ENCODE data around the gene PIM1. TPM values are rescaled to one million over a fixed set of nuclear protein-coding genes. Genes with fewer than 3 reads are reported as not detected.

The PIM1 gene
- polyA plus RNA-seq, 1 donor from 2014 or later, result 4.1 TPM

DNA sequence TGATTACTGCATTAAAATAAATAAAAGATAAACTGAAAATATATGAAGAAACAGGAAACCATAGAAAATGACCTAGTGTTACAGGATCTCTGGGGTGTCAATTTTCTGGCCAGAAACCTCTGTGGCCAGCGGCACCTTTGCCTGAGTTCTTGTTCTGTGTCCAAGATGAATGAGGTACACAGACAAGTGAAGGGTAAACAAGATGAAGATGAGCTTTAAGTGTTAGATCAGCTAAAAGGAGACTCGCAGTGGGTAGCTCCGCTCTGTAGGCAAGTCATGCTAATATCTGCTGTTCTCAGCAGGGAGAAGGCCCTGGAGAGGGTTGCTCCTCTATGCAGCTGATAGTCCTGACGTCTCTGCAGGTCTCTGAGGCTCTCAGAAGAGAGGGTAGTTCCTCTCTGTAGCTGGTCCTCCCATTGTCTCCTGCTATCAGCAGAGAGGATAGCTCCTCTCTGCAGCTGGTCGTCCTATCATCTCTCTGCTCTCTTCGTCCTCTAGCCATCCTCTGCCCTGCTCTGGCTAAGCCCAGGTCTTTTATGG lies 51.7 kb downstream of the PIM1 start:
- Histone ChIP-seq H3K27ac (ENCODE audit: low read length) (no peak overlapping the region), H2AFZ (ENCODE audit: low read depth, low read length) (no peak overlapping the region), H3K79me2 (replicated peaks; ENCODE audit: insufficient read depth, low read length) (no peaks in the 10 kb centered on the region), H3K36me3 (ENCODE audit: insufficient read depth, low read length) (no peaks in the 10 kb centered on the region), H3K4me3 (ENCODE audit: low read length) (peak overlapping the region; percentile 62), H3K27me3 (ENCODE audit: insufficient read depth, low read depth, low read length) (no peaks in the 10 kb centered on the region), H3K9me3 (ENCODE audit: low read length) (no peaks in the 10 kb centered on the region), H3F3A (ENCODE audit: insufficient read depth, low read length, poor library complexity, severe bottlenecking) (no peaks in the 10 kb centered on the region), H3K9ac (ENCODE audit: low read length) (peak overlapping the region; percentile 9), H3K9me2 (ENCODE audit: insufficient read depth, low read length) (no peaks in the 10 kb centered on the region), H3K4me2 (ENCODE audit: low read length) (no peak overlapping the region), H4K20me1 (ENCODE audit: insufficient read depth) (no peaks in the 10 kb centered on the region)
- no peak for TF ChIP-seq EP300 (conservative IDR thresholded peaks at IDR 0.05; ENCODE audit: poor library complexity, severe bottlenecking)
- TF ChIP-seq TAF1 (IDR thresholded peaks at IDR 0.05; ENCODE audit: low read depth), result no peak
- TF ChIP-seq RAD21 (conservative IDR thresholded peaks at IDR 0.05), result no peak
- TF ChIP-seq, protein P1, sequence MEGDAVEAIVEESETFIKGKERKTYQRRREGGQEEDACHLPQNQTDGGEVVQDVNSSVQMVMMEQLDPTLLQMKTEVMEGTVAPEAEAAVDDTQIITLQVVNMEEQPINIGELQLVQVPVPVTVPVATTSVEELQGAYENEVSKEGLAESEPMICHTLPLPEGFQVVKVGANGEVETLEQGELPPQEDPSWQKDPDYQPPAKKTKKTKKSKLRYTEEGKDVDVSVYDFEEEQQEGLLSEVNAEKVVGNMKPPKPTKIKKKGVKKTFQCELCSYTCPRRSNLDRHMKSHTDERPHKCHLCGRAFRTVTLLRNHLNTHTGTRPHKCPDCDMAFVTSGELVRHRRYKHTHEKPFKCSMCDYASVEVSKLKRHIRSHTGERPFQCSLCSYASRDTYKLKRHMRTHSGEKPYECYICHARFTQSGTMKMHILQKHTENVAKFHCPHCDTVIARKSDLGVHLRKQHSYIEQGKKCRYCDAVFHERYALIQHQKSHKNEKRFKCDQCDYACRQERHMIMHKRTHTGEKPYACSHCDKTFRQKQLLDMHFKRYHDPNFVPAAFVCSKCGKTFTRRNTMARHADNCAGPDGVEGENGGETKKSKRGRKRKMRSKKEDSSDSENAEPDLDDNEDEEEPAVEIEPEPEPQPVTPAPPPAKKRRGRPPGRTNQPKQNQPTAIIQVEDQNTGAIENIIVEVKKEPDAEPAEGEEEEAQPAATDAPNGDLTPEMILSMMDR (IDR thresholded peaks at IDR 0.05; ENCODE audit: poor library complexity, severe bottlenecking), result no peak
- TF ChIP-seq, protein P2, sequence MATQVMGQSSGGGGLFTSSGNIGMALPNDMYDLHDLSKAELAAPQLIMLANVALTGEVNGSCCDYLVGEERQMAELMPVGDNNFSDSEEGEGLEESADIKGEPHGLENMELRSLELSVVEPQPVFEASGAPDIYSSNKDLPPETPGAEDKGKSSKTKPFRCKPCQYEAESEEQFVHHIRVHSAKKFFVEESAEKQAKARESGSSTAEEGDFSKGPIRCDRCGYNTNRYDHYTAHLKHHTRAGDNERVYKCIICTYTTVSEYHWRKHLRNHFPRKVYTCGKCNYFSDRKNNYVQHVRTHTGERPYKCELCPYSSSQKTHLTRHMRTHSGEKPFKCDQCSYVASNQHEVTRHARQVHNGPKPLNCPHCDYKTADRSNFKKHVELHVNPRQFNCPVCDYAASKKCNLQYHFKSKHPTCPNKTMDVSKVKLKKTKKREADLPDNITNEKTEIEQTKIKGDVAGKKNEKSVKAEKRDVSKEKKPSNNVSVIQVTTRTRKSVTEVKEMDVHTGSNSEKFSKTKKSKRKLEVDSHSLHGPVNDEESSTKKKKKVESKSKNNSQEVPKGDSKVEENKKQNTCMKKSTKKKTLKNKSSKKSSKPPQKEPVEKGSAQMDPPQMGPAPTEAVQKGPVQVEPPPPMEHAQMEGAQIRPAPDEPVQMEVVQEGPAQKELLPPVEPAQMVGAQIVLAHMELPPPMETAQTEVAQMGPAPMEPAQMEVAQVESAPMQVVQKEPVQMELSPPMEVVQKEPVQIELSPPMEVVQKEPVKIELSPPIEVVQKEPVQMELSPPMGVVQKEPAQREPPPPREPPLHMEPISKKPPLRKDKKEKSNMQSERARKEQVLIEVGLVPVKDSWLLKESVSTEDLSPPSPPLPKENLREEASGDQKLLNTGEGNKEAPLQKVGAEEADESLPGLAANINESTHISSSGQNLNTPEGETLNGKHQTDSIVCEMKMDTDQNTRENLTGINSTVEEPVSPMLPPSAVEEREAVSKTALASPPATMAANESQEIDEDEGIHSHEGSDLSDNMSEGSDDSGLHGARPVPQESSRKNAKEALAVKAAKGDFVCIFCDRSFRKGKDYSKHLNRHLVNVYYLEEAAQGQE (IDR thresholded peaks at IDR 0.05; ENCODE audit: borderline replicate concordance), result no peak
- TF ChIP-seq EZH2 (IDR thresholded peaks at IDR 0.05; ENCODE audit: borderline replicate concordance, insufficient read depth, low read length, poor library complexity, severe bottlenecking), result no peak
- TF ChIP-seq SMC3 (conservative IDR thresholded peaks at IDR 0.05; ENCODE audit: poor library complexity), result no peak
- no peak for TF ChIP-seq MXI1 (conservative IDR thresholded peaks at IDR 0.05; ENCODE audit: poor library complexity, severe bottlenecking)
- no peak for TF ChIP-seq POLR2AphosphoS5 (IDR thresholded peaks at IDR 0.05)

DNA sequence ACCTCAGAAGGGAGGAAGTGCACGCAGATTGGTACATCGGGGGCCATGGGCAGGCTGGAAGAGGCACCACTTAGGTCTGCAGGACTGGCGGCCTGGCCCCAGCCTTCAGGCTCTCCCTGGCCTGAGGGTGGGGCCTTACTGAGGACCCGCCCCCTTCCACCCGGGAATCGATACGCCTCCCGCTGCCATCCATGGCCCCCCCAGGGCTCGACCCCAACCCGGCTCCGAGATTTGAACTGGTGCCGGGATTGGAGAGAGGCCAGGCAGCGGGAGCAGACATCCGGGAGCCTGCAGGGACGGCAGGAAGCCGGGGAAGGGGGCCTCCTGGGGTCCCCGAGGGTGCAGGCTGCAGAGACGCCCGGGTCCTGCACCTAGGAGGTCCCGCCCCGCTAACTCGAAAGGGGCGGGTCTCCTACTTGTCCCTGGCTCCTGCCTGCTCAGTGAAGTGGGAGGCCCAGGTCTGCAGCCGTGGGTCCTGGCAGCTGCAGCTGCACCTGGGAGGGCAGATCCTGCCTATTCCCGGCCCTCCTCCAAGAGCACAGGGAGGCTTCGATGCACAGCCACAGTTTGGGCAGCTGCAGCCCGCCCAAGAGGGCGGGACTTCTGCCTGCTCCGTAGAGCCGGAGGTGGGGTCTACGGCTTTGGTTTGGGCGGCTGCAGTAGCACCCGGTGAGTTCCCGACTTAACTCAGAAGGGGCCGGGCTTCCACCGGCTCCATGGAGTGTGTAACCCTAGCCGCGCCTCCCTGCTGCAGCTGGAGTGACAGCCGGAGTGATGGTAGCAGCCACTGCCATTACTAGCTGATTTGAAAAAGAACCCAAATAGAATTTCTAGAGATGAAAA lies 52.4 kb downstream of the PIM1 start:
- no peaks in the 10 kb centered on the region for H3K36me3 ChIP-seq (ENCODE audit: insufficient read depth, low read length)
- H3K4me3 ChIP-seq (ENCODE audit: low read length), result peak overlapping the region; percentile 62
- no peak overlapping the region for H2AFZ ChIP-seq (ENCODE audit: low read depth, low read length)
- H4K20me1 ChIP-seq (ENCODE audit: insufficient read depth), result no peaks in the 10 kb centered on the region
- TF ChIP-seq TAF1 (IDR thresholded peaks at IDR 0.05; ENCODE audit: low read depth) (no peak), MXI1 (conservative IDR thresholded peaks at IDR 0.05; ENCODE audit: poor library complexity, severe bottlenecking) (no peak)
- TF ChIP-seq, protein P2 (IDR thresholded peaks at IDR 0.05; ENCODE audit: borderline replicate concordance), result no peak
- no peaks in the 10 kb centered on the region for H3K9me3 ChIP-seq (ENCODE audit: low read length)
- H3K79me2 ChIP-seq (replicated peaks; ENCODE audit: insufficient read depth, low read length), result no peaks in the 10 kb centered on the region
- no peak overlapping the region for H3K4me2 ChIP-seq (ENCODE audit: low read length)
- H3K27ac ChIP-seq (ENCODE audit: low read length), result no peak overlapping the region
- no peaks in the 10 kb centered on the region for H3K27me3 ChIP-seq (ENCODE audit: insufficient read depth, low read depth, low read length)
- no peaks in the 10 kb centered on the region for H3K9me2 ChIP-seq (ENCODE audit: insufficient read depth, low read length)
- no peaks in the 10 kb centered on the region for H3F3A ChIP-seq (ENCODE audit: insufficient read depth, low read length, poor library complexity, severe bottlenecking)
- peak overlapping the region; percentile 9 for H3K9ac ChIP-seq (ENCODE audit: low read length)
